ENCODE data around the gene MEN1.

- no peak for TF ChIP-seq POLR2A (IDR thresholded peaks at IDR 0.05)
- TF ChIP-seq CTCF (IDR thresholded peaks at IDR 0.05): no peak
- TF ChIP-seq POLR2AphosphoS5 (IDR thresholded peaks at IDR 0.05): no peak
These were observed 46.2 kb downstream of the MEN1 start for GRCh38 chr11:64764040-64764611.
